GM18519 (cell line): ENCODE measurements around the gene IFT20.
"Not testable (repeated sequence)": the region's sequence is repeated elsewhere in the genome, so short reads cannot be mapped to it uniquely, and the experiment has no call there.

ENCODE experiments used
- ATAC-seq: cut with Tn5 transposase; IDR thresholded peaks from one replicate; pipeline ENCODE4 v1.9.1; 2021; ENCODE audit warnings: mild to moderate bottlenecking, moderate library complexity; ENCODE audit not compliant: unreplicated experiment, low FRiP score

The IFT20 gene

DNA sequence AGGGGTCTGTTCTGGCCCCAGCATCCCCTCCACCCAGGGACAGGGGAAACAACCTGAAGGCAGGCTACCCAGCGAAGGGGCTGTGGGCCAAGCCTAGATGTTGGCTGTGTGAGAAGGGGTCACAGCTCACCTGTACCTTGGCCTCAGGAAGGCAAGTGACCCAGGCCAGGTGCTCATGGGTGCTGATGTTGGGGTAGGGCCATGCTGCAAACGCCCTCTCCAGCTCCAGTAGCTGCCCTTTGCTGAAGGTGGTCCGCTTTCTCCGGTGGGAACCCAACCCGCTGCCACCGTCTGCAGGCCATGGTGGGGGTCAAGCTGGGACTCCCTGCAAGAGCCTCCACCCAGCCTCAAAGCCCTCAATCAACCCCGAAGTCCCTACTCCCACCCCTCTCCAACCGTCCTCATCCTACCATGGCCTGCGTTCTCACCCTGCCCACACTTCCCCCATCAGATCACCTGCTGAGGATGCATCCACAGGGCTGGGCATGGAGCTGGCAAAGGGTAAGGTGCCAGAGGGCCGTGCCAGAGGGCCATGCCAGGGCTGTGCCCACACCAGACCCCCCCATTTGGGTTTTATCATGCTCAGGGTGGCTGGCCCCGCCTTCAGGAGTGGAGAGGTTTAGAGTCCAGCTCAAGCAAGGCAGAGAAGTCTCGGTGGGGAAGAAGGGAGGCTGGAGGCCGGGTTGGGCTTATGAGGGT, 29.5 kb upstream of the IFT20 start, which contains the start of gene SEBOX:
Gene SEBOX (minus strand): TSS at position 535 of the 699 bp plus-strand sequence. CDS start 48 bp downstream, at position 487.
- no peak for ATAC-seq

DNA sequence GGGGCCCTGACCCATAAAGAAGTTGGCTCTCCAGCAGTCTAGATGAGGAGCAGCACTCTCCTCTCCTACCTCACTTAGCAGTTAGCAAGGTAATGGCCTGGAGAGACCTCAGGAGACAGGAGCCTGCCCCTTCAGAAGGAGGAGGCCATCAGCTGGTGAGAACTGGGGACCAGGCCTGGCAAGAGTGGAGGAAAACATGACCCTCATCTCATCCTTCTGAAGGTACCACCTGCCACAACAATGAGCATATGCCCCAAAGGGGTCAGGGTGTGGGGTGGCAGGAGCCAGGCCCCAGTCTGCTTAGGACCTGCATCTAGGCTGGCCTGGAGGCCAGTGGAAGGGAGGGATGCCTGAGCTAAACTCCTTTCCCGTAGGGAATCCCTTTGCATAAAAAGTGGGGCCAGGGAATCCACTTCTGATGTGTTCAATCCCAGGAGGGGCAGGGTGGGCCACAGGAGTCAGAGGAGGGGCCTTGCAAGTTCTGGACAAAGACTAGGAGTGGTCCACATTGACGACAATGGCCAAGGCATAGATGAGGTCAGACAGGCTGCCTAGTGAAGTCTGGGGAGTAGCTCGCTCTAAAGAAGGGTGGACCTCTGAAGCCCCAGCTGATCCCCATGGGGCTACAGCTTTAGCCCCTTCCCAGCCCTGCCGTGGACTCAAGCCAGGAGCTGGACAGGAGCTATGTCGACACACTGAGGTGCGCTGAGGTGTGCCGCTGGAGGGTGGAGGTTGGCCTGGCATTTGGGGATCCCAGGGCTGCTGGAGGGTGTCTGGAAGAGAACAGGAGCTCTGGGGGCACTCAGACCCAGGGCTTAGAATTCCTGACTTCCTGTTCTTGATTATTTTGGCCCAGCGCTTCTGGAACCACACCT, 28.7 kb upstream of the IFT20 start:
- no peak for ATAC-seq

GRCh38 chr17:28363186-28363585, 27.9 kb upstream of the IFT20 start:
- no peak for ATAC-seq

DNA sequence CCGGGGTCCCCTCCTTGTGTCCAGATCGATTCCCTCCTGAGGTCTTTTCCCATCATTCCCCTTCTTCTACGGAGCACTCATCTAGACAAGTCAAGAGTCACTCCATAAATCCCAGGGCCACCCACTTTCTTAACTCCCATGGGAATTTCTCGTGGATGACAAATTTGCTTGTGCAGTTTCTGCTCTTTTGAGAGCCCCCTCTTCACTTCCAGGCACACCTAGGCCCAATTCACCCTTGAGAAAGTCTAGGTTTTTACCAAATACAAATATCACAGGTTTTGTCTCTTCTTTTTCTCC, 22.6 kb upstream of the IFT20 start:
- ATAC-seq, result no peak

GRCh38 chr17:28357061-28357900, 22.0 kb upstream of the IFT20 start, which contains the start of gene POLDIP2:
POLDIP2 (minus strand) TSS chr17:28357527; CDS start chr17:28357448, 79 bp downstream.
- peak; percentile 82 for ATAC-seq

- ATAC-seq, result no peak
These were observed 15.0 kb upstream of the IFT20 start for GRCh38 chr17:28350271-28350670.

GRCh38 chr17:28348979-28349378, 13.7 kb upstream of the IFT20 start:
- ATAC-seq, result no peak

DNA sequence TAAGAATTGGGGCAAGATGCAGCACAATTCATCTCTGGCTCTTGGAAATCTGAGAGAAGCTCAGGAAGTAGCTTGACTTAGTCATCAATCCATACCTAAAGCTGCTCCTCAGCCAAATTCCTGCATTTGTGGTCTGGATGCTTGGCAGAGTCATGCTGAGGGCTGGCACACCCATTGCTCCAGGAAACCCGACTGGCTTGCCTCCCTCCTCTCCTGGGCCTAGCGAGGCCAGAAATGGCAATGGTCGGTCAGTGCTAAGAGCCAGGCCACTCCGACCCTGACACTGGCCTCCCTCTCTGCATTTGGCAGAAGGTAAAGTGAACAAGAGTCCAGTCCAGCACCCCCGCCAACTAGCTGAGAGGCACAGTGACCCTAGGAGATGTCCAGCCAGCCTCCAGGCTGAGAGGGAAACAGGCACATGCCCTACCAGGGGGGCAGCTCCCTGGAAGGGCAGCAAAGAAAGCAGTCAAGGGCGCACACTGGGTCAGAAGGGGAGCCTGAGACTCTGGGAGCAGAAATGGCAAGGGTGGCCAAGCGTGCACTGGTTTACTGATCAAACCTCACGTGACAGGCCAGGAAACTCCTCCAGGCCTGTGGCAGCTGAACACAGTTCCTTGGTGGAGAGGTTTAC, 12.1 kb upstream of the IFT20 start:
- no peak for ATAC-seq

GRCh38 chr17:28346746-28347246, 11.5 kb upstream of the IFT20 start:
- no peak for ATAC-seq

DNA sequence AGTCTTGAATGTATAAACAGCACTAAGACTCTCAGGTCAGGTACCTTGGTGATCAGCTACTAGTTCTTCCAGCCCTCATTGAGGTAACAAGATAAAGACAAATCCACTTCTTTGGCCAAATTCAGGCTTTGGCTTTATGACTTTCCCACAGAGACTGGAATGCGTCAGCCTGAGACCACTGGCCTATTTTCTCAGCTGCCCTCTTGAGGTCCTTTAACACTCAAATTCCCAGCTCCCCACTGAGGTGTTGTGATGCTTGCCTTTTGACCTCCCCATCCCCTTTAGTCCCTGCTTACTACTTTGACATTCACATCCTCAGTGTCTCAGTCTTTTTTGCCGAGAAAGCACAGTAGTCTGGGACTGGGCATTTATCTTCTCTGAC, 10.9 kb upstream of the IFT20 start:
- no peak for ATAC-seq

GRCh38 chr17:28345419-28346198, 10.3 kb upstream of the IFT20 start:
- ATAC-seq, result no peak

DNA sequence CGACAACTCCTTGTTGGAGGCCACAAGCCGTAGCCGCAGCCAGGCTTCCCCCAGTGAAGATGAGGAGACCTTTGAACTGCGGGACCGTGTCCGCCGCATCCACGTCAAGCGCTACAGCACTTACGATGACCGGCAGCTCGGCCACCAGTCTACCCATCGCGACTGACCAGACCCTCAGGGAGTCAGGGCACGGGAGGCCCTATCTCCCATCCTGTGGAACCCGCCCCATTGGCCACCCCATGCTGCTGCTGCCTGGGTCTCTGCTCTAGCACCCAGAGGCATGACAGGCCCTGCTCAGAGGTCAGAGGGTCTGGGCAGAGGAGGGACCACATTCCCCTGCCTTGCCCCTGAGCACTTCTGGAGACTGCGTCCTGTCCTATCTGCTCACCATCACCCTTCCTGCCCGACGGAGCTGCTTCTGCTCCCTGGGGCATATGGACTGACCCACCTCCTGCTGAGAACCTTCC, 9.2 kb upstream of the IFT20 start:
- no peak for ATAC-seq

GRCh38 chr17:28344011-28344410, 8.7 kb upstream of the IFT20 start:
- ATAC-seq, result no peak

DNA sequence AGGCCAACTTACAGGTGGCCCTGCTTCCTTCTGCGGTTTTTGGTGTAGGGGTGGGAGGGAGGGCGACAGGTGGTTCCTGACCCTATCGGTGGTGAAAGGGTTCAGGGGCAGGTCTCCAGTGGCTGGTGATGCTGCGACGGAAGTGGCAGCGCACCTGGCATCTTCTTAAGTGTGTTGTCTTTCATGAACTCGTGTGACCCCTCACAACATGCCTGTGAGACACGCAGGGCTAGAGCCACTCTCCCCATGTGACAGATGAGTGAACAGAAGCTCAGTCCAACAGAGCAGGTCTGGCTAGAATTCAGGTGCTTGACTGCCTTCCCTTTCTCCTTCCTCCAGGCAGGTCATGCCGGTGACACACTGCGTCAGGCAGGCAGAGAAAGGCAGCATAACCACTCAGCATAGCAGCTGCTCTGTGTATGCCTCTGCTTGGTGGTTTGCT, 8.2 kb upstream of the IFT20 start:
- ATAC-seq, result no peak

DNA sequence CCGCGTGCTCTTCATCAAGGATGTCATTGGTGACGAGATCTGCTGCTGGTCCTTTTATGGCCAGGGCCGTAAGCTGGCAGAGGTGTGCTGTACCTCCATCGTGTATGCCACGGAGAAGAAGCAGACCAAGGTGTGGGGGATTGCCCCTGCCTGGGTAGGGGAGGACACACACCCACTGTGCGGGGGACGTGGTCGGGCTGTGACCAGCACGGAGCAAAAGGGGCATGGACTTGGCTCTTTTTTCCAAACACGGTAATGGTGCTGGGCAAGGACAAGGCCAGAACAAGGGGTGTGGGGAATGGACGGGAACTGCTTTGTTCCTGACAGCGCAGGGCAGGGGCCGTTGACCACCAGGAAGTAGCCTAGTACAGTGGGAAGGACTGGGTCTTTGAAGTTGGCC, 7.0 kb upstream of the IFT20 start:
- ATAC-seq, result no peak

GRCh38 chr17:28341516-28341915, 6.2 kb upstream of the IFT20 start:
- no peak for ATAC-seq

GRCh38 chr17:28340374-28340773, 5.1 kb upstream of the IFT20 start:
- no peak for ATAC-seq

GRCh38 chr17:28339431-28339830, 4.2 kb upstream of the IFT20 start:
- ATAC-seq, result no peak

GRCh38 chr17:28338769-28339212, 3.5 kb upstream of the IFT20 start:
- not testable (repeated sequence) for ATAC-seq
